Parietal lobe (tissue), 2 donors: ENCODE results near the gene SLC26A2. TPM values are rescaled to one million over a fixed set of nuclear protein-coding genes. Genes with fewer than 3 reads are reported as not detected.

Experiments used
- small RNA-seq: library from RNA; depleted of rRNA; stranded (forward); fragments of <200 nt; gene quantifications from one replicate; pipeline ENCODE3, GENCODE V24; 2014; ENCODE audit warnings: low replicate concordance
- total RNA-seq: library from RNA; depleted of rRNA; stranded (reverse); fragments of >200 nt; gene quantifications from one replicate; pipeline ENCODE4 v1.2.3, GENCODE V29; 2014

Gene SLC26A2
- total RNA-seq = 13.1 TPM

DNA sequence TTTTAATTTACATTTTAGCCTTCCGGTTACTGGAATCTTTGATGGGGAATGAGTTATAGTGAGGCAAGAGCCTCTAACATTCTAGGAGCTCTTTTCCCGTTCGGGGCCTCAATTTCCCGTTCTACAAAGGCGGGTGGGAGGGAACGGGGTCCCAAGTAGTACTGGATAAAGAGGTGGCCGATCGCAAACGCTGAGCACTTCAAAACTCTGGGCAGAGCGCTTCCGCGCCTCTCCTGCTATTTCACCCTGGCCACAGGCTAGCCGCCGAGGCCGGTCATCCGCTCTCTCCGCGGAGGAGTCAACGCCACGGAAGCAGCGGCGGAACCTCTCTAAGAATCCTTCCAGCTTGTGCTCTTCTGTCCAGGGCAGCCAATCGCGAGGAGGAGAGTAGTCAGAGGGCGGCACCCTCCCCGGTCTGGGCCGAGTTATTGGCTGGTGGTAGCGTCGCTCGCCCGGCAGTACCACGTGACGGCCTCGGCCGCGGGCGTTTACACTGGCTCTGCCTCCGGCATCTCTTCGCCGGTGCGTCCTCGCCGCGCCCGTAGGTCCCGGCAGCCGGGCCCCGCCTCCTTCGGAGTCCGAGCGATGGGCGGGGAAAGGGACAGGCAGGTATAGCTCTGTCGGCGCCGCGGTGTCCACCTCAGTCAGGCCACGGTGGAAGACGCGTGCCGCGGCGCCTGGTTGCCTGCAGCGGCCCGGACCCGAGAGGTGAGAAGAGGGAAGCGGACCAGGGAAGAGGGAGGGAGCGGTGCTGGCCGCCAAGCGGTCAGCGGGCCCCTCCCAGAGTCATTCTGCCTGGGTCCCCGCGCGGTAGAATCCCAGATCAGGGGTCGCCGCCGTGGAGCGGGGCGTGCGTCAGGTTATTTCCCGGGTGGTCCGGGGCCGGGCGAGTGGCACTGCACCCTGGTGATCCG, at the start of gene SLC26A2:
Gene SLC26A2 (plus strand): TSS at position 487 of the 914 bp plus-strand sequence. CDS start 16,895 bp downstream, outside the sequence.

DNA sequence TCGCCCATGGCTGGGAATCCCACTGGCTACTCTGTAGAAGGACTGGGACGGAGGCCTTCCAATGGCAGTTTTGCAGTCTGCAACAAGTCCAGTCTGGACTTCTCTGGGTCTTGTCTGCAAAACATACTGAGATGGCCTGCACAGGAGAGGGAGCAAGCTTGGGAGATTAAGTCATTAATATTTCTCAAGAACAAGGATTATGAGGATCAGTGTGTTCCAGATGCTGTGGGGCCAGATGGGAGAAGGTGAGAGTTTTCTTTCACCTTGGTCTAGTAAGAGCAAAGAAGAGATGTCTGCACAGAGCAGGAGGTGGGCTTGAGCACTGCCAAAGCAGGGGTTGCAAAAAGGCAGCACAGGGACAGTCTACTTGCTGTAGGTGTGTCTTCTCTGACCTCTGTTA, 15.9 kb upstream of the SLC26A2 start, which contains the start of gene PDE6A:
Gene PDE6A (minus strand): TSS at position 128 of the 400 bp plus-strand sequence. CDS start 120 bp downstream, at position 8.

DNA sequence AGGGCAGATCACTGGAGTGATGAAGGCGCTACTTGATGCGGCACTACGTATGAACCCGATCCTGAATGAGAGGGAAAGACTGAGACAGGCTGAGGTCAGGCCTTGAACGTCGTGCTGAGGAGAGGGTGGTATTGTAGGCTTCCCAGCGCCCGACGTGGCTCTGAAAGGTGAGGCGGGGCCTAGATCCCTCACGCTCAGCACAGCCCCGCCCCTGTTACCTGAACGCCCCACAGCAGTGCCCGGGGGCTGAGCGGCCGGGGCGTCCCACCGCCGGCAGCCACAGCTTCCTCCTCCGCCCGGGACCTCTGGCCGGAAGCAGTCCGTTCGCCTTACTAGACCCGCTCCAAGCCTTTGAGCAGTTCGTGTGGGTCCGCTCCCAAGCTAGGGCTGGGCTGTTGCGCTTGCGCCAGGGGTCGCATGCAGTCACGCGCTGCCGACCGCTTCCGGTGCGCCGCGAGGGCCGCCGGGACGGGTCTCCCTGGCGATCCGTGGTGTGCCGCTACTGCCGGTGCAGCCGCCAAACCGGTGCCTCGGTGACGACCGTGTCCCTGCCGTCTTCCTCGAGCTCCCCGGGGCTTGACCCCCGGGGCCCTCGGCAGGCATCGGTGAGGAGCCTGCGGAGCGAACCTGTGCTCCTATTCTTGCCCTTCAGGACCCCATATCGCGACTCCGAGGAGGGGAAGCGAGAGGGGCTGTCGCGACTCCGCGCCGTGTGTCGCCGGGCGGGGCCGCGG, 39.9 kb downstream of the SLC26A2 start, which contains the start of the genes HMGXB3 and TIGD6:
Gene HMGXB3 (plus strand): TSS at position 484 of the 734 bp plus-strand sequence. CDS start 4,114 bp downstream, outside the sequence.
Gene TIGD6 (minus strand): TSS at position 399 of the 734 bp plus-strand sequence. CDS start 4,306 bp downstream, outside the sequence.

Small RNAs within 50 kb of the gene (small RNA-seq; reads per million reads assigned to genes)
- gene RF00019 = not detected

Other genes starting within 250 kb of the SLC26A2 start
- gene PPARGC1B, start 230.4 kb upstream of the SLC26A2 start, total RNA-seq = 1.3 TPM
- gene PDE6A, start 16.0 kb upstream of the SLC26A2 start, total RNA-seq = not detected
- gene TIGD6, start 39.9 kb downstream of the SLC26A2 start, total RNA-seq = 4.1 TPM
- 45.4 TPM for gene HMGXB3, start 40.0 kb downstream of the SLC26A2 start, total RNA-seq
- 8.8 TPM for gene CSF1R, start 125.8 kb downstream of the SLC26A2 start, total RNA-seq
- gene PDGFRB, start 195.1 kb downstream of the SLC26A2 start, total RNA-seq = 27.5 TPM
- gene CDX1, start 206.0 kb downstream of the SLC26A2 start, total RNA-seq = not detected
- gene SLC6A7, start 229.3 kb downstream of the SLC26A2 start, total RNA-seq = 1.9 TPM